Neutrophil (primary cell): ENCODE data around the gene FAF1.

ENCODE experiments used
- H3K27ac ChIP-seq: fragments of 200-600 bp; sonication (generic); 2 replicates; pipeline ENCODE4 v1.5.1; 2016; ENCODE audit warnings: mild to moderate bottlenecking, moderate library complexity
- H3K27me3 ChIP-seq: fragments of 200-600 bp; sonication (generic); 2 replicates; pipeline ENCODE4 v1.6.0; 2016; ENCODE audit warnings: mild to moderate bottlenecking
- H3K36me3 ChIP-seq: fragments of 200-600 bp; sonication (generic); 2 replicates; pipeline ENCODE4 v1.5.1; 2017
- H3K4me1 ChIP-seq, 2 experiments: fragments of 200-600 bp in 1 of 2; sonication (generic) in 1 of 2; 1 replicate in 1 of 2; 2 replicates in 1 of 2; pipeline versions ENCODE4 v1.5.1 to v1.6.1; 2013 to 2016; ENCODE audit warnings: low read depth in 1 of 2, low read length in 1 of 2, mild to moderate bottlenecking in 1 of 2, moderate library complexity in 1 of 2; ENCODE audit not compliant: control insufficient read depth in 1 of 2, insufficient read depth in 1 of 2
- H3K4me3 ChIP-seq, 2 experiments: fragments of 200-600 bp in 1 of 2; sonication (generic) in 1 of 2; 1 replicate in 1 of 2; 2 replicates in 1 of 2; pipeline ENCODE4 v1.5.1; 2013 to 2016; ENCODE audit warnings: low read depth in 1 of 2, low read length in 1 of 2, mild to moderate bottlenecking in 1 of 2, moderate library complexity in 1 of 2
- H3K9me3 ChIP-seq: fragments of 200-600 bp; sonication (generic); 2 replicates; pipeline ENCODE4 v1.5.1; 2016
- CTCF ChIP-seq: fragments of 200-600 bp; sonication (generic); IDR thresholded peaks from 2 replicates; pipeline ENCODE4 v1.5.1; 2016; ENCODE audit warnings: antibody characterized with exemption

The FAF1 gene

DNA sequence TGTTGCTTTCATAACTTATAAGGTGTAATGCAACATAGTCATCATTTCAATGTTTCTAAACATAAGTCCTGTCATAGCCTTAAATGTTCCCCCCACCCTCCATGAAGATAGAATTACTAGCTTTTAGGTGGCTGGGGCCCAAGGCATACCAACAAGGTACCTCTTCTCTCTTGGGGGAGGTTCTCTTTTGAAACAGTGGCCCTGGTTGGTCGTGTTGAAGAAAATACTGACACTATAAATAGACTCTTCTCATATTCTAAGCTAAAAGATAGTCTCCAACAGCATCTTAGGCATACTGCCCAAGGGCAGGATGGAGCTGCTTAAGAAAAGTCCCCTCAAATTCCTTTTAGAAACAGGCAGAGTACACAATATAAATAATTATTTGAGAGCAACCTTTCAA lies 255.0 kb downstream of the FAF1 start:
- Histone ChIP-seq H3K36me3 (no peaks in the 10 kb centered on the region), H3K27ac (no peak overlapping the region), H3K9me3 (no peaks in the 10 kb centered on the region), H3K4me3 (no peak overlapping the region), H3K27me3 (no peaks in the 10 kb centered on the region), H3K4me1 (no peaks in the 10 kb centered on the region)
- no peak for TF ChIP-seq CTCF

GRCh38 chr1:50704126-50704525 lies 255.9 kb downstream of the FAF1 start:
- H3K36me3 ChIP-seq, result no peaks in the 10 kb centered on the region
- no peak for TF ChIP-seq CTCF
- H3K27me3 ChIP-seq, result no peaks in the 10 kb centered on the region
- H3K9me3 ChIP-seq, result no peaks in the 10 kb centered on the region
- no peak overlapping the region for H3K27ac ChIP-seq
- no peaks in the 10 kb centered on the region for H3K4me1 ChIP-seq
- H3K4me3 ChIP-seq, result no peak overlapping the region

DNA sequence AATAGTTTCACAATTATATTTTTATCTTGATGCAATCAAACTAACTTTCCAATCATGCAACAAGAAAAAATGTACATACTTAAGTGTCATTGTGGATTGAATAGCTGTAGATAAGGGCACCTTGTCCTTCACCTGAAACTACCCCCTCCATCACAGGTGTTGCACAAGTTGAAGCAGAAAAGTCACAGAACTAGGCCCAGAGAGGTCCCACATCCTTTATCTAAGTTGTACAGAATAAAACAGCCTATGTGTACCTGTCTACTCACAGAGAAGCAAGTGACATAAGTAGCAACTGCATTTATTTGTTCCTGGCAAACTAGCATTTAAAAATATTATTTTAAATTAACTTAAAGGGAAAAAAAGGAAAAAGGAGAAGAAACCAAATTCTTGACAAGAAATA lies 256.8 kb downstream of the FAF1 start:
- no peak for TF ChIP-seq CTCF
- no peaks in the 10 kb centered on the region for H3K36me3 ChIP-seq
- no peaks in the 10 kb centered on the region for H3K9me3 ChIP-seq
- H3K27me3 ChIP-seq, result no peaks in the 10 kb centered on the region
- H3K27ac ChIP-seq, result no peak overlapping the region
- peaks cover under 1 to 1% of the 10 kb centered on the region in 2 experiments for H3K4me1 ChIP-seq
- H3K4me3 ChIP-seq, result no peak overlapping the region

GRCh38 chr1:50702395-50702794 lies 257.7 kb downstream of the FAF1 start:
- Histone ChIP-seq H3K4me3 (no peak overlapping the region), H3K9me3 (no peaks in the 10 kb centered on the region), H3K36me3 (no peaks in the 10 kb centered on the region), H3K4me1 (peaks cover 5% of the 10 kb centered on the region in 2 experiments), H3K27me3 (no peaks in the 10 kb centered on the region), H3K27ac (no peak overlapping the region)
- no peak for TF ChIP-seq CTCF

DNA sequence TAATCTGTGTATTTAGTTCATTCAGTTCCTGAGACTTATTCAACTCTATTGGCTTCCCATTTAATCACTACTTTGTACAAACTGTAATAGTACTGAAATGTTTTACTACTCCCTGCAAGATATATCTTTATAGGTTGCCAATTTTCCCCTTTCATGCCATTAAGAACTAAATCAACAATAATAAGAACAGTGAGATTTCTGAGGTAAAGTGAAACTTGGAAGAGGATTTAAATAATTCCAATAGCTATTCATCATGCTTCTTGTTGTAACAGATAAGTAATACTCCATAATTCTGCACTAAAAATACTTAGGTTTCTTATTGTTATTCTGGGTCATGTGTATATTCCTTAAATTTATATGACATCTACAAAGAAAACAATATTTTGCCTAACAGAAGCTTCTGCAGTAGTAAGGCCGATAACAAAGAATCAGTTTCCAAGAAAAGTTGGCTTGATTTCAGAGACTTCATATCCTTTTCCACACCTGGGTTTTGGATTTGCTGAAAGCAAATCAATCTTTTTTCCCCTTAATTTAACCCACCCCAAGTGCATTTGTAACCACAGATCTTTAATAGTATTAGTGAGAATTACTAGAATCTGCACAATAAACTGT lies 258.3 kb downstream of the FAF1 start:
- no peak for TF ChIP-seq CTCF
- no peaks in the 10 kb centered on the region for H3K9me3 ChIP-seq
- no peak overlapping the region for H3K27ac ChIP-seq
- H3K36me3 ChIP-seq, result no peaks in the 10 kb centered on the region
- H3K27me3 ChIP-seq, result no peaks in the 10 kb centered on the region
- H3K4me1 ChIP-seq, result peaks cover 5% of the 10 kb centered on the region in 2 experiments
- H3K4me3 ChIP-seq, result no peak overlapping the region

DNA sequence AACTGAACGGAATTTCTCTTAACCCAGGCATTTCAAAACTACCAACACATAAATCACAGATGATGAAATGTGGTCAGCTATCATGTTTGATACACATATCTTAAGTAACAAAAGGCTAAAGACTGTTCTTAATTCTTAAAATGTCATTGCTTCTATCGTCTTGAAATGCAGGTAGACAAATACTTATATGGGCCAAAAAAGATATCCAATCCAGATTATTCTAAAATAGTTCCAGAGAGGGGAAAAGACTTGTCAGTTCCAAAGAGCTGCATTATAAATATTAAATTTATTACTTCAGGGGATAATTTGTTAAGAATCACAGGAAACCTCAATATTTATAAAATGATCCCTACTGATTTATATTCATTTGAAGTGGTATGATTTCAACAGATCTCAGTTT lies 259.4 kb downstream of the FAF1 start:
- Histone ChIP-seq H3K4me3 (no peak overlapping the region), H3K27me3 (no peaks in the 10 kb centered on the region), H3K36me3 (no peaks in the 10 kb centered on the region), H3K4me1 (peaks cover 5% of the 10 kb centered on the region in 2 experiments), H3K27ac (no peak overlapping the region), H3K9me3 (no peaks in the 10 kb centered on the region)
- TF ChIP-seq CTCF, result no peak
